Tibial nerve (tissue), 4 donors: ENCODE results near the gene MAFG. TPM values are rescaled to one million over a fixed set of nuclear protein-coding genes. Genes with fewer than 3 reads are reported as not detected.

Experiments
- DNase-seq, 2 donors: peaks; one replicate each; pipeline ENCODE4 v3.0.0-alpha.2; 2019; ENCODE audit warnings: low spot score in 2 of 2
- H3K27ac ChIP-seq, 4 donors: fragments of 200-600 bp; sonication (generic) in 3 of 4; one replicate each; pipeline ENCODE4 v1.5.1; 2017 to 2019; ENCODE audit warnings: mild to moderate bottlenecking in 1 of 4
- H3K27me3 ChIP-seq, 2 donors: fragments of 200-600 bp; sonication (generic) in 1 of 2; one replicate each; pipeline versions ENCODE4 v1.5.1 to v1.6.0; 2017 to 2019
- H3K36me3 ChIP-seq, 3 donors: fragments of 200-600 bp; sonication (generic); one replicate each; pipeline ENCODE4 v1.5.1; 2018 to 2019
- H3K4me1 ChIP-seq, 4 donors: fragments of 200-600 bp; sonication (generic) in 3 of 4; one replicate each; pipeline ENCODE4 v1.5.1; 2017 to 2019
- H3K4me3 ChIP-seq, 4 donors: fragments of 200-600 bp; sonication (generic) in 3 of 4; one replicate each; pipeline ENCODE4 v1.5.1; 2017 to 2019; ENCODE audit warnings: mild to moderate bottlenecking in 1 of 4, moderate library complexity in 1 of 4
- H3K9me3 ChIP-seq, 4 donors: fragments of 200-600 bp; sonication (generic) in 3 of 4; one replicate each; pipeline ENCODE4 v1.5.1; 2017 to 2019
- CTCF ChIP-seq, 5 experiments: fragments of 200-600 bp in 3 of 5; fragments of 450-650 bp in 2 of 5; sonication (generic) in 3 of 5; IDR thresholded peaks; one replicate each; pipeline ENCODE4 v1.5.1; 2016 to 2019; ENCODE audit warnings: antibody characterized with exemption in 5 of 5, mild to moderate bottlenecking in 3 of 5, moderate library complexity in 2 of 5
- EP300 ChIP-seq, 2 donors: sonication (generic); formaldehyde crosslinking; IDR thresholded peaks; one replicate each; pipeline ENCODE4 v1.6.1; 2017; ENCODE audit warnings: antibody characterized with exemption in 2 of 2, mild to moderate bottlenecking in 1 of 2
- POLR2A ChIP-seq, 2 donors: fragments of 450-650 bp; IDR thresholded peaks; one replicate each; pipeline ENCODE4 v1.6.1; 2017; ENCODE audit warnings: antibody characterized with exemption in 2 of 2, mild to moderate bottlenecking in 2 of 2, moderate library complexity in 2 of 2
- WGBS, 2 donors: methylation state at CpG; one replicate each; pipeline ENCODE4 v1.1.5; 2018; 5-methylcytosine and 5-hydroxymethylcytosine counted together
- total RNA-seq, 4 donors: library from RNA; depleted of rRNA; stranded (reverse); fragments of >200 nt; gene quantifications; one replicate each; pipeline ENCODE4 v1.1.0, GENCODE V29; 2016

The MAFG gene
- total RNA-seq, 4 donors from 2014 or later: 17.9 to 25.5 (median 22.5) TPM

GRCh38 chr17:81939881-81940385 is 12.4 kb upstream of the MAFG start:
- Histone ChIP-seq H3K27me3 (peaks cover 0 to 68% of the 10 kb centered on the region in 2 donors), H3K4me3 (no peak overlapping the region), H3K9me3 (no peaks in the 10 kb centered on the region), H3K27ac (peak overlapping the region in 1 of 4 donors; percentile 2), H3K36me3 (no peaks in the 10 kb centered on the region), H3K4me1 (peaks cover 0 to 39% (median 7%) of the 10 kb centered on the region in 4 donors)
- WGBS, 2 donors: 43 to 65% methylated on average over 17 to 19 of the region's 21 CpGs
- no peak for DNase-seq
- TF ChIP-seq POLR2A (IDR thresholded peaks at IDR 0.05) (no peak), EP300 (IDR thresholded peaks at IDR 0.05) (no peak), CTCF (IDR thresholded peaks at IDR 0.05) (no peak)

- 57 to 63% methylated on average over 4 to 9 of the region's 15 CpGs for WGBS, 2 donors
- DNase-seq: no peak
- H3K27me3 ChIP-seq: peaks cover 0 to 61% of the 10 kb centered on the region in 2 donors
Observed at GRCh38 chr17:81939218-81939617, 11.7 kb upstream of the MAFG start.

GRCh38 chr17:81935709-81936084 is 8.2 kb upstream of the MAFG start:
- peaks cover 0 to 34% of the 10 kb centered on the region in 2 donors for H3K27me3 ChIP-seq
- peaks cover 0 to 35% (median 7%) of the 10 kb centered on the region in 4 donors for H3K4me1 ChIP-seq
- 75 to 77% methylated on average over 3 to 6 of the region's 6 CpGs for WGBS, 2 donors
- H3K4me3 ChIP-seq: no peak overlapping the region
- H3K27ac ChIP-seq: no peak overlapping the region
- TF ChIP-seq CTCF (IDR thresholded peaks at IDR 0.05): no peak
- TF ChIP-seq EP300 (IDR thresholded peaks at IDR 0.05): no peak
- TF ChIP-seq POLR2A (IDR thresholded peaks at IDR 0.05): no peak
- no peaks in the 10 kb centered on the region for H3K9me3 ChIP-seq
- no peak for DNase-seq
- no peaks in the 10 kb centered on the region for H3K36me3 ChIP-seq

More at GRCh38 chr17:81939218-81939617, 11.7 kb upstream of the MAFG start:
- Histone ChIP-seq H3K4me1 (peaks cover 0 to 39% (median 7%) of the 10 kb centered on the region in 4 donors), H3K27ac (no peak overlapping the region), H3K4me3 (no peak overlapping the region), H3K36me3 (no peaks in the 10 kb centered on the region), H3K9me3 (no peaks in the 10 kb centered on the region)
- TF ChIP-seq EP300 (IDR thresholded peaks at IDR 0.05) (no peak), POLR2A (IDR thresholded peaks at IDR 0.05) (no peak), CTCF (IDR thresholded peaks at IDR 0.05) (no peak)

GRCh38 chr17:81934850-81935708 is 7.5 kb upstream of the MAFG start:
- H3K9me3 ChIP-seq: no peaks in the 10 kb centered on the region

More at GRCh38 chr17:81934850-81935708, 7.5 kb upstream of the MAFG start:
- H3K27ac ChIP-seq: no peak overlapping the region
- no peak for DNase-seq
- TF ChIP-seq POLR2A (IDR thresholded peaks at IDR 0.05) (no peak), CTCF (IDR thresholded peaks at IDR 0.05) (no peak), EP300 (IDR thresholded peaks at IDR 0.05) (no peak)
- WGBS, 2 donors: 79 to 88% methylated on average over 25 to 28 of the region's 38 CpGs
- no peaks in the 10 kb centered on the region for H3K36me3 ChIP-seq
- peaks cover 0 to 33% of the 10 kb centered on the region in 2 donors for H3K27me3 ChIP-seq
- peaks cover 0 to 29% (median 7%) of the 10 kb centered on the region in 4 donors for H3K4me1 ChIP-seq
- H3K4me3 ChIP-seq: no peak overlapping the region
